Measurements from ENCODE around the gene TSEN2. TPM values are rescaled to one million over a fixed set of nuclear protein-coding genes. Genes with fewer than 3 reads are reported as not detected.

The TSEN2 gene
- total and polyA plus RNA-seq, 11 donors = 14.3 to 22.3 (median 18.4) TPM

DNA sequence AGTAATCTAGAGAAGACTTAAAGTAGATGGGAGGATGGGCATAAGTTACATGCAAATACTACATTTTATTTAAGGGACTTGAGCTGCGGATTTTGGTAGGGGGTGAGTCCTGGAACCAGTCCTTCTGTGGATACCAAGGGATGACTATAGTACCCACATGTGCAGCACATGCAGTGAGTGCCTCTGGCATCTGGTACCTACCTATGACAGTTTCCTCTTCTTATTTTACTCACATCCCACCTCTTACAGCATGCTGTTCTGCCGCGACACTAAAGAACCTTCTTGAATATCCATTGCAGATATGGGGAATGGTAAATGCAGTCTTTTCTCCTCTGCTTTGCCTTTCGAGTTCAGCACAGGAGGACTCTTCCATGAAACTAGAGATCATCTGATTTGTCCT is 1.7 kb downstream of the TSEN2 start:
- no peaks in the 10 kb centered on the region for H3K9me3 ChIP-seq
- intact Hi-C loops (cut with DNase I) = loop anchor here in 1 of 10 donors (10.0 kb wide), 1 partner anchor 179 kb away; the partner anchor contains the start of gene RAF1
- H3K4me1 ChIP-seq = peaks cover 0 to 31% (median 14%) of the 10 kb centered on the region in 12 donors
- WGBS, 4 donors = 92 to 94% (median 93%) methylated on average over 4 of the region's 4 CpGs
- no peak for DNase-seq
- H3K36me3 ChIP-seq = peaks cover 0 to 13% (median 4%) of the 10 kb centered on the region in 9 donors
- no peak overlapping the region for H3K27ac ChIP-seq
- no peaks in the 10 kb centered on the region for H3K27me3 ChIP-seq
- no peak for ATAC-seq
- no peak overlapping the region for H3K4me3 ChIP-seq
- TF ChIP-seq POLR2A (IDR thresholded peaks at IDR 0.05) = no peak
- TF ChIP-seq, protein P1, sequence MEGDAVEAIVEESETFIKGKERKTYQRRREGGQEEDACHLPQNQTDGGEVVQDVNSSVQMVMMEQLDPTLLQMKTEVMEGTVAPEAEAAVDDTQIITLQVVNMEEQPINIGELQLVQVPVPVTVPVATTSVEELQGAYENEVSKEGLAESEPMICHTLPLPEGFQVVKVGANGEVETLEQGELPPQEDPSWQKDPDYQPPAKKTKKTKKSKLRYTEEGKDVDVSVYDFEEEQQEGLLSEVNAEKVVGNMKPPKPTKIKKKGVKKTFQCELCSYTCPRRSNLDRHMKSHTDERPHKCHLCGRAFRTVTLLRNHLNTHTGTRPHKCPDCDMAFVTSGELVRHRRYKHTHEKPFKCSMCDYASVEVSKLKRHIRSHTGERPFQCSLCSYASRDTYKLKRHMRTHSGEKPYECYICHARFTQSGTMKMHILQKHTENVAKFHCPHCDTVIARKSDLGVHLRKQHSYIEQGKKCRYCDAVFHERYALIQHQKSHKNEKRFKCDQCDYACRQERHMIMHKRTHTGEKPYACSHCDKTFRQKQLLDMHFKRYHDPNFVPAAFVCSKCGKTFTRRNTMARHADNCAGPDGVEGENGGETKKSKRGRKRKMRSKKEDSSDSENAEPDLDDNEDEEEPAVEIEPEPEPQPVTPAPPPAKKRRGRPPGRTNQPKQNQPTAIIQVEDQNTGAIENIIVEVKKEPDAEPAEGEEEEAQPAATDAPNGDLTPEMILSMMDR (IDR thresholded peaks at IDR 0.05) = no peak

DNA sequence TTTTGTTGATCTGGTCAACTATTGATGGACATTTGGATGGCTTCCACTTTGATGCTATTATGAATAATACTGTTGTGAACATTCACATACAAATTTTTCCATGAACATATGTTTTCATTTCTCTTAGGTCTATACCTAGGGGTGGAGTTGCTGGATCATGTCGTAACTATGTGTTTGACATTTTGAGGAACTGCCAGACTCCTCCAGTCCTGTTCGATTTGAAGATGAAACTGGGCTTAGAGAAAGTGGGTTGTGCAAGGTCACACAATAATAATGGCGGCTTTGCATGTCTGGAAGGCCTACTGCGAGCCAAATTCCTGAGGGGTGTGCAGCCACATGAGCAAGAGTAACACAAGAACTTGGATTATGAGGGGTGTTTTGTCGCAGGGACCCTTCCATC is 2.6 kb downstream of the TSEN2 start:
- WGBS, 4 donors = 85 to 95% (median 92%) methylated on average over 5 of the region's 5 CpGs
- H3K9me3 ChIP-seq = no peaks in the 10 kb centered on the region
- H3K36me3 ChIP-seq = peaks cover 0 to 22% (median 9%) of the 10 kb centered on the region in 9 donors
- H3K4me3 ChIP-seq = no peak overlapping the region
- peaks cover 0 to 31% (median 14%) of the 10 kb centered on the region in 12 donors for H3K4me1 ChIP-seq
- no peak for DNase-seq
- ATAC-seq = no peak
- TF ChIP-seq, protein P1 (IDR thresholded peaks at IDR 0.05) = no peak
- TF ChIP-seq POLR2A (IDR thresholded peaks at IDR 0.05) = no peak
- H3K27ac ChIP-seq = no peak overlapping the region
- no peaks in the 10 kb centered on the region for H3K27me3 ChIP-seq
- intact Hi-C loops (cut with DNase I) = loop anchor here in 1 of 10 donors (10.0 kb wide), 1 partner anchor 178 kb away; the partner anchor contains the start of gene RAF1

DNA sequence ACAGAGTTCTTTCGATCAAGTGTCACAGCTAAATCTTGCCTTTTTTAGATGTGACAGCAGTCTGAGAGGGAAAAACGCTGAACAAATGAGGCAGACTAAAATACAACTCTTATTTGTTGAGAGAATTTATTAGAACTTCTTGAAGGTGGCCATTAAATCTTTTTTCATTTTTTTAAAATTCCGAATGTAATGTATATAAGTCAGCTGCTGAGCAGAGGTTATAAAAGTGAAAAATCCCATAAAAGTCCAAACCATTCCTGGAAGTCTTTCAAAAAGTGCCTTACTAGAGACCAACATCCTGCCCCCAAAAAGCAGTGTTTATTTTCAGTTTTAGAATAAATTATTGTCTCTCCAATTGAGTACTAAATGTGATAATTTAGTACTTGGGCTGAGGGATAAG is 3.1 kb downstream of the TSEN2 start:
- Histone ChIP-seq H3K27ac (no peak overlapping the region), H3K27me3 (no peaks in the 10 kb centered on the region), H3K36me3 (peaks cover 0 to 26% (median 13%) of the 10 kb centered on the region in 9 donors), H3K4me1 (peaks cover 0 to 31% (median 14%) of the 10 kb centered on the region in 12 donors), H3K4me3 (no peak overlapping the region), H3K9me3 (no peaks in the 10 kb centered on the region)
- ATAC-seq (no peak), DNase-seq (no peak)
- TF ChIP-seq, protein P1 (IDR thresholded peaks at IDR 0.05) = no peak
- no peak for TF ChIP-seq POLR2A (IDR thresholded peaks at IDR 0.05)
- 93 to 98% (median 94%) methylated on average over 3 of the region's 3 CpGs for WGBS, 4 donors
- intact Hi-C loops (cut with DNase I) = loop anchor here in 1 of 10 donors (10.0 kb wide), 1 partner anchor 177 kb away; the partner anchor contains the start of gene RAF1

DNA sequence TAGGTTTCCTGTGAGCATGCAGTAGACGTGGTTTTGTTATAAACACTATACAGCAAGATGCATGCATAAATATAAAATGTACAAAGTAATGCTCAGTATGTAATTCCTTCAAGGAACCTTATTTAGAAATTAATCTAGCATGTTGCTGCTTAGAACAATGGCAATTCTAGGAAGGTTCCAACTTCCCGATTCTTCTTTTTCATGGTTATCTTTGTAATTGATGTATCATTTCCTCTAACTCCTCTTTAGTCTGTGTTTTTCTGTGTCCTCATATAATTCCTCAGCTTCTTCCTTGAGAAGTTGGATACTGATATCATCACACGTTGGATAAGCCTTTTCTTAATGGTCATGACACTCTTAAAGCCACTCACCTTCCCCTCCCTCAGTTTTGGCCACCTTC is 3.5 kb downstream of the TSEN2 start:
- H3K4me3 ChIP-seq = no peak overlapping the region

More for the DNA sequence above, 3.5 kb downstream of the TSEN2 start:
- ATAC-seq (no peak), DNase-seq (no peak)
- TF ChIP-seq POLR2A (IDR thresholded peaks at IDR 0.05) = no peak
- TF ChIP-seq, protein P1 (IDR thresholded peaks at IDR 0.05) = no peak
- WGBS, 4 donors = 79 to 81% (median 80%) methylated on average over 3 of the region's 3 CpGs
- Histone ChIP-seq H3K27me3 (no peaks in the 10 kb centered on the region), H3K36me3 (peaks cover 0 to 31% (median 17%) of the 10 kb centered on the region in 9 donors), H3K27ac (no peak overlapping the region), H3K4me1 (peaks cover 0 to 31% (median 14%) of the 10 kb centered on the region in 12 donors), H3K9me3 (no peaks in the 10 kb centered on the region)
- intact Hi-C loops (cut with DNase I) = loop anchor here in 1 of 10 donors (10.0 kb wide), 1 partner anchor 177 kb away; the partner anchor contains the start of gene RAF1
